Activated T-helper 9 cell treated with anti-CD3 and anti-CD28 coated beads, Interleukin-2, amount 50 U/mL, for 16 hours (primary cell): ENCODE data around the gene DENND4C.
"Not testable (repeated sequence)": the region's sequence is repeated elsewhere in the genome, so short reads cannot be mapped to it uniquely, and the experiment has no call there.

Source experiments
- DNase-seq: peaks from one replicate; pipeline ENCODE4 v3.0.0-alpha.2; 2020; ENCODE audit warnings: low read depth

Gene DENND4C

GRCh38 chr9:19266778-19267384 lies 36.4 kb downstream of the DENND4C start:
- not testable (repeated sequence) for DNase-seq

- DNase-seq, result no peak
Observed at GRCh38 chr9:19269582-19269981, 39.1 kb downstream of the DENND4C start.

GRCh38 chr9:19270421-19270949 lies 40.0 kb downstream of the DENND4C start:
- no peak for DNase-seq

GRCh38 chr9:19271081-19271480 lies 40.6 kb downstream of the DENND4C start:
- no peak for DNase-seq

GRCh38 chr9:19281801-19282200 lies 51.3 kb downstream of the DENND4C start:
- DNase-seq, result no peak

GRCh38 chr9:19283072-19283710 lies 52.7 kb downstream of the DENND4C start:
- no peak for DNase-seq

- no peak for DNase-seq
Observed at GRCh38 chr9:19284729-19285128, 54.2 kb downstream of the DENND4C start.

GRCh38 chr9:19286634-19287188 lies 56.2 kb downstream of the DENND4C start:
- no peak for DNase-seq

- DNase-seq, result no peak
Observed at GRCh38 chr9:19288081-19288480, 57.6 kb downstream of the DENND4C start.

GRCh38 chr9:19290103-19290502 lies 59.6 kb downstream of the DENND4C start:
- DNase-seq, result no peak

- no peak for DNase-seq
Observed at GRCh38 chr9:19294219-19294618, 63.7 kb downstream of the DENND4C start.

- no peak for DNase-seq
Observed at GRCh38 chr9:19298436-19299000, 68.0 kb downstream of the DENND4C start.

GRCh38 chr9:19303216-19303615 lies 72.7 kb downstream of the DENND4C start:
- DNase-seq, result no peak

- DNase-seq, result no peak
Observed at GRCh38 chr9:19306568-19306967, 76.1 kb downstream of the DENND4C start.

GRCh38 chr9:19310246-19310645 lies 79.8 kb downstream of the DENND4C start:
- DNase-seq, result no peak

GRCh38 chr9:19313573-19313972 lies 83.1 kb downstream of the DENND4C start:
- DNase-seq, result no peak

- DNase-seq, result no peak
Observed at GRCh38 chr9:19320495-19320894, 90.0 kb downstream of the DENND4C start.

- DNase-seq, result no peak
Observed at GRCh38 chr9:19331877-19332276, 101.4 kb downstream of the DENND4C start.

GRCh38 chr9:19336166-19336565 lies 105.7 kb downstream of the DENND4C start:
- DNase-seq, result no peak

- no peak for DNase-seq
Observed at GRCh38 chr9:19342947-19343346, 112.5 kb downstream of the DENND4C start.

- DNase-seq, result no peak
Observed at GRCh38 chr9:19358701-19359100, 128.2 kb downstream of the DENND4C start.

GRCh38 chr9:19369107-19369506 lies 138.6 kb downstream of the DENND4C start:
- DNase-seq, result no peak

- no peak for DNase-seq
Observed at GRCh38 chr9:19371942-19372341, 141.4 kb downstream of the DENND4C start.
